IPS DF 6.9 (cell line): ENCODE data around the gene SBF2.

Experiments
- DNase-seq: peaks from one replicate; pipeline ENCODE4 v3.0.0-alpha.2; 2013; ENCODE audit warnings: low read depth, low spot score
- H3K27ac ChIP-seq: one replicate; pipeline ENCODE4 v1.5.1; 2013; ENCODE audit warnings: low read length, control low read depth
- H3K27me3 ChIP-seq: 2 replicates; pipeline ENCODE4 v1.6.1; 2013; ENCODE audit warnings: mild to moderate bottlenecking, low read length; ENCODE audit not compliant: control insufficient read depth, insufficient read depth
- H3K36me3 ChIP-seq: 2 replicates; pipeline ENCODE4 v1.6.1; 2013; ENCODE audit warnings: low read length; ENCODE audit not compliant: control insufficient read depth, insufficient read depth
- H3K4me1 ChIP-seq: 2 replicates; pipeline ENCODE4 v1.6.1; 2013; ENCODE audit warnings: low read length; ENCODE audit not compliant: control insufficient read depth, insufficient read depth
- H3K4me3 ChIP-seq: 2 replicates; pipeline ENCODE4 v1.5.1; 2013; ENCODE audit warnings: mild to moderate bottlenecking, low read length
- H3K9me3 ChIP-seq: 2 replicates; pipeline ENCODE4 v1.6.1; 2013; ENCODE audit warnings: low read length, inconsistent platforms; ENCODE audit not compliant: control insufficient read depth, insufficient read depth
- WGBS: extraction: QIAGEN DNeasy Blood & Tissue Kit; methylation state at CpG from one replicate; pipeline ENCODE4 v1.1.7; 2013; ENCODE audit warnings: mixed read lengths, missing lambda C conversion rate; ENCODE audit not compliant: insufficient read length, insufficient coverage; 5-methylcytosine and 5-hydroxymethylcytosine counted together

Gene SBF2

DNA sequence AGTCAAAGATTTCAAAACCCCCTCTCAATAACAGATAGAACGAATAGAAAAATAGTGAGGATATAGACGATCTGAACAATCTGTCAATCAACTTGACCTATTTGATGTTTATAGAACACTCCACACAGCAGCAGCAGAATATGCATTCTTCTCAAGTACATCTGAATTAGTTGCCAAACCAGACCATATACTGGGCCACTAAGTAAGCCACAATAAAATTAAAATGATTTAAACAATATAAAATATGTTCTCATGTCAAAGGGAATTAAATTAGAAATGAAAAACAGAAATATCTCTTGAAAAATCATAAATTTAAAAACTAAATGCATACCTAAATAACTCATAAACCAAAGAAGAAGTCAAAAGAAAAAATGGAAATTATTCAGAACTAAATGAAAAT, 229.2 kb downstream of the SBF2 start:
- Histone ChIP-seq H3K36me3 (no peaks in the 10 kb centered on the region), H3K4me1 (no peaks in the 10 kb centered on the region), H3K4me3 (no peak overlapping the region), H3K27me3 (no peaks in the 10 kb centered on the region), H3K27ac (no peak overlapping the region), H3K9me3 (no peaks in the 10 kb centered on the region)
- no CpG with 5 or more reads among the region's 2 CpGs for WGBS
- no peak for DNase-seq

DNA sequence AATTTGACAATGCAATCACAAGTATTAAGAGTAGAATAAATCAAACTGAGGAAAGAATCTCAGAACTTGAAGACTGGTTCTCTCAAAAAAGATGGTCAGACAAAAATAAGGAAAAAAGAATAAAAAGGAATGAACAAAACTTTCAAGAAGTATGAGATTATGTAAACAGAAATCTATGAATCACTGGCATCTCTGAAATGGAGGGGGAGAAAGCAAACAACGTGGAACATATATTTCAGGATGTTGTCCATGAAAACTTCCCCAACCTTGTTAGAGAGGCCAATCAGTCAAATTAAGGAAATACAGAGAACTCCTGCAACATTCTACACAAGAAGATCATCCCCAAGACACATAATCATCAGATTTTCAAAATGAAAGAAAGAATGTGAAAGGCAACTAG, 235.7 kb downstream of the SBF2 start:
- Histone ChIP-seq H3K27me3 (no peaks in the 10 kb centered on the region), H3K4me3 (no peak overlapping the region), H3K9me3 (no peaks in the 10 kb centered on the region), H3K36me3 (no peaks in the 10 kb centered on the region), H3K4me1 (no peaks in the 10 kb centered on the region), H3K27ac (no peak overlapping the region)
- no CpG with 5 or more reads among the region's 1 CpG for WGBS
- no peak for DNase-seq

DNA sequence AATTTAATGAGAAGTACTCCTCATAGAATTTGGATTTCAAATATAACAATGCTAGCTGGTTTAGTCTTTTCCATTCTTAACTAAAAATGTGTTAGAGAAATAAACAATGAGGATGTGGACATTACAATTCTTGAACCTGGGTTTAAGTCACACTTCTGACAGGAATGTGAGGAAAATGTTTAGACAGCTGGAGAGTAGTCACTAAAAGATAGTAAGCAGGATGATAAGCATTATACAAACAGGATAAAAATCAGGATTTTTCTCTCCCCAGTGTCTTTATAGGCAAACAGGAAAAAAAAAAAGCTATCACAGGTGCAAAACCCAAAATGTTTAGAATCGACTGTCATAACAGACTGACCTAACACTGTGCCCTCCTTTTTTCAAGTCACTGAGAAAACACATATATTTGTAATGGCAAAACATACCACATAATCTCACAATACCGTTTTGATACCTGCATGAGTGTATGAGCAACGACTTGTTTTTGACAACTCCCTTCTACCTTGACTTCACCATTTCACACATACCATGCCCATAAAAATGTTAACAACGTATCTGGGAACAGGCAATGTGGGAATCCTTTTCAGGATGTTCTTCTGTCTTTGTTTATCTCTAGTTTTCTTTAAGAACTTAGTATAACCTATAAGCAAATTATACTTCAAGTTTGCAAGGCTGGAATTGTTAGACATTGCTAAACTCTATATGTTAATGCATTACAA, 242.0 kb downstream of the SBF2 start:
- no peak overlapping the region for H3K27ac ChIP-seq
- no peaks in the 10 kb centered on the region for H3K9me3 ChIP-seq
- no peaks in the 10 kb centered on the region for H3K4me1 ChIP-seq
- WGBS, result no CpG with 5 or more reads among the region's 4 CpGs
- no peak overlapping the region for H3K4me3 ChIP-seq
- H3K36me3 ChIP-seq, result no peaks in the 10 kb centered on the region
- no peak for DNase-seq
- no peaks in the 10 kb centered on the region for H3K27me3 ChIP-seq

DNA sequence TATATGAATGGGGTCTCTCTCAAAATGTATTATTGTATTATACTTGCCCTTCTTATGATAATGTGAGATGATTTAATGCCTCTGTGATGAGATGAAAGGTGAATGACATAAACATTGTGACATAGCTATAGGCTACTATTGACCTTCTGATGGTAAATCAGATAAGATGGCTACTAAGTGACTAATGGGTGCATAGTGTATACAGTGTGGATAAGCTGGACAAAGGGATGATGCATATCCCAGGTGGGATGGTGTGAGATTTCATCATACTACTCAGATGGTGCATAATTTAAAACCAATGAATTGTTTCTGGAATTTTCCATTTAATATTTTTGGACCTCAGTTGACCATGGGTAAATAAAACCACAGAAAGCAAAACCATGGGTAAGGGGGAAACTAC, 243.5 kb downstream of the SBF2 start:
- H3K4me1 ChIP-seq, result no peaks in the 10 kb centered on the region
- no peaks in the 10 kb centered on the region for H3K27me3 ChIP-seq
- H3K27ac ChIP-seq, result no peak overlapping the region
- no peak overlapping the region for H3K4me3 ChIP-seq
- DNase-seq, result no peak
- no peaks in the 10 kb centered on the region; the same call in 1 of the 2 replicates for H3K9me3 ChIP-seq
- no peaks in the 10 kb centered on the region for H3K36me3 ChIP-seq

DNA sequence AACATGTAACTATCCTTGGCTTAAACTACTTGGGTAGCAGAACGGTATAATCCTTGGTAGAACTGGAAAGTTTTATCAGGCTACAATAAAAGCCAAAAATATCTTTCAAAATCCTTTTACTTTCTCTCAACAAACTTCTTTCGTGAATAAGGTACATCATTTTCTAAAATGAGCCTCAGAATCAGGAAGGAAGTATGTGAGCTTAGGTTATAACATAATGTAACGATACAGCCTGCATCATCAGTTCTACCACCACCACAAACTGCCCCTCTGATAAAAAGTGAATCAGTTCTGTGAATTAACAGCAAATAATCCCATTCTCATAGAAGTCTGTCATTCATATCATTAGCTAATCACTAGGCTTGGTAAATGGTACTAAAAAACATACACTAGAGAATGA, 244.3 kb downstream of the SBF2 start:
- Histone ChIP-seq H3K36me3 (no peaks in the 10 kb centered on the region), H3K27ac (no peak overlapping the region), H3K4me1 (no peaks in the 10 kb centered on the region), H3K4me3 (no peak overlapping the region), H3K27me3 (no peaks in the 10 kb centered on the region), H3K9me3 (no peaks in the 10 kb centered on the region; the same call in 1 of the 2 replicates)
- DNase-seq, result no peak
- WGBS, result no CpG with 5 or more reads among the region's 3 CpGs

DNA sequence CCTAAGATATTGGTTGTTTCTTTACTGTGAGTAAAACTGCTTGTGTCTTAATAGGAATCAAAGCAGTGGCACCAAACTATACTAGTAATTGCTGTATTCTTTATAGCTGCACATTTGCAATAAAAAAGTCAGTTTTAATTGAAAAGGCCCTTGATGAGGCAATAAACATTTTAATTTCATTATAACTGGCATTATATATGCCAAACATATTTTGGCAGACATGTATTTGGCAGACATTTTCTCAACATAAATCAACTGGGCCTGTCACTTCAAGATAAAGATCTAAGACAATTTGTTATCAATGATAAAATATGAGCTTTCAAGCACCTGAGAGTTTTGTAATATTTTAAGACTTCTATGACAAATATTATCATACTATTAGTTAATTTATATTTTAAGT, 245.7 kb downstream of the SBF2 start:
- DNase-seq, result no peak
- no peaks in the 10 kb centered on the region for H3K27me3 ChIP-seq

DNA sequence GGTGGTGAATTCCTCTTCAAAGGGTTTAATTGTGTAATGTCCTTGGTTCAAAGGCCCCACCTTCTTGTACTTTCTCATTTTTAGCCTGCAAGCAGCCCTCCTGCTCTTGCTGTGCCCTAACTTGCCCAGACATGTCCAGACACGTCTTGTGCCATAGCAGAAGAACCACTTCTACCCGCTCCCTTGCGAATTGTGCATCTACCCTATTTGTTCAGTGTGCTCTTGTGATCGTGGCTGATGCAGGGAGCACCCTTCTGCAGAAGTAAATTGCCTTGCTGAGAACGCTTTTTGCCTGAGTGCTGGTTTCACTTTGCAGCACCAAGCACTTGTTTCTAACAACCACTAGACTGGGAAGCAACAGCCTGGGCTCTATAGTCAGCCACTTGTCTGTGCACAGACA, 249.4 kb downstream of the SBF2 start:
- H3K9me3 ChIP-seq, result peaks cover 3% of the 10 kb centered on the region; the same call in 1 of the 2 replicates
- DNase-seq, result no peak
- H3K27ac ChIP-seq, result no peak overlapping the region
- H3K4me3 ChIP-seq, result no peak overlapping the region
- no peaks in the 10 kb centered on the region for H3K36me3 ChIP-seq
- no CpG with 5 or more reads among the region's 5 CpGs for WGBS
- H3K4me1 ChIP-seq, result no peaks in the 10 kb centered on the region
- H3K27me3 ChIP-seq, result no peaks in the 10 kb centered on the region

More for the DNA sequence above, 245.7 kb downstream of the SBF2 start:
- peaks cover 3% of the 10 kb centered on the region; the same call in 1 of the 2 replicates for H3K9me3 ChIP-seq
- no peaks in the 10 kb centered on the region for H3K4me1 ChIP-seq
- H3K27ac ChIP-seq, result no peak overlapping the region
- H3K4me3 ChIP-seq, result no peak overlapping the region
- no peaks in the 10 kb centered on the region for H3K36me3 ChIP-seq

DNA sequence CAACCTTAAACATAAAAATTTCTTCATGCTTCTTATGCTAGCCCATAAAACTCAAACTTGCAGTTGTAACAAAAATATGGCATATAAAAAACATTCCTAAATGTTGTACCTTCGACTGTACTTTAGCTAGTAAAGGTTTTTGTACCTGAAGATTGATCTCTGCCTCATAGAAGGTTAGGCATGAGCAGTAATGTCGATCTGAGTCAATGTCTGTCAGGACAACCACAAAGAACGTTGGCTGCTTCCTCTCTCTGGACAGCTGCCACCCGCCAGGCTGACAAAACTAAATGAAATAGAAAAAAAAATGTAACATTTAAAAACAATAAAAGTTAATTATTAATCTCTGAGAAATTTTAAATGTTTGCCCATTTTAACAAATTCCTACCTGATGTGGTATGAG, 251.3 kb downstream of the SBF2 start:
- Histone ChIP-seq H3K36me3 (no peaks in the 10 kb centered on the region), H3K4me1 (no peaks in the 10 kb centered on the region), H3K9me3 (peaks cover 3% of the 10 kb centered on the region; the same call in 1 of the 2 replicates), H3K27ac (no peak overlapping the region), H3K4me3 (no peak overlapping the region), H3K27me3 (no peaks in the 10 kb centered on the region)
- WGBS, result no CpG with 5 or more reads among the region's 4 CpGs
- DNase-seq, result no peak

DNA sequence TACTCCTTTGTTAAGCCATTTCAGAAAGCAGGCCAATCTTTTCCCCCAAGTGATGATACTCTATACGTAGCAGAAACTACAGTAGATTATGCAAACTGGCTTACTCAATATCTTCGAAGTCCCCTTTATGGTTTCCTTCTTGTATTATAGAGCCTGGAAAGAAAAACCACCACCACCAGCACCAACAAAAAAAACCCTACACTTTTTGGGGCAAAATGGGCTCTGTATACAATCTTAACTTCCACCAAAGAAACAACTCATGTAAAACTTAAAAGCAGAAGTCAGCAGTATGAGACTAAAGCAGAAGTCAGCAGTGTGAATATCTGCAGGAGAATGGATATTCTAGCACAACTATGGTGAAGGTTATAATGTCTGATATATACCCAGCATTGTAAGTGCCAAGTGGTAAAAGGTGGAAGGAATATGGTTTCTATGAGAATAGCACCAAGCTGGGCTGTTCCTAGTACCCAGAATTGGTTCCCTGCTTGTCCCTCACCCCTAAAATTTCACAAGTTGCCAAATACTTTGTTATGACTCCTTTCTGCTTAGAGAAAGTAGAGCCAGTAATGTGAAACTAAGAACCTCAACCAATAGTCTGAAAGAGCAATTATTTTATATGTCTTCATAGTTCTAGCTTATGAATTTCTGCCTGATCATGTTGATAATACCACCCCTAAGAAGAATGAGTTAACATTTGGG, 252.1 kb downstream of the SBF2 start:
- Histone ChIP-seq H3K36me3 (no peaks in the 10 kb centered on the region), H3K4me3 (no peak overlapping the region), H3K9me3 (peaks cover 3% of the 10 kb centered on the region; the same call in 1 of the 2 replicates), H3K27me3 (no peaks in the 10 kb centered on the region), H3K27ac (no peak overlapping the region), H3K4me1 (no peaks in the 10 kb centered on the region)
- no peak for DNase-seq
- no CpG with 5 or more reads among the region's 2 CpGs for WGBS

DNA sequence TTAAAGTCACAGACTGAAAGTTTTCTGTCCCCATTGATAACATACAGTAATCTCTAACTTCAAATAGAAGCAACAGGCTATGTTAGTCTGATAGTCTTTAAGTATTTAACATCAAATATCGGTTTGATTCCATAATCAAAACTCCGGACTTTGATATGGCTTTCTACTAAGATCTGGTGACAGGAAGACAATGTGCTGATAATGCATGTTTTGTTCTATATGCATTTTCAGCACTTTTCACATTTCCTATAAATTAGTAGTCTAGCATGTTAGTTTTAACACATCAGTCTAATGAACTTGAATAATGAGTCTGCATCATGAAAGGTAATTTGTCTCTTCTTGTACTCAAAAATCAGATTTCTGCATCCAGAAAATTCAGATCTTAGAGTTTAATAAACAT, 252.7 kb downstream of the SBF2 start:
- Histone ChIP-seq H3K4me3 (no peak overlapping the region), H3K27ac (no peak overlapping the region), H3K9me3 (peaks cover 3% of the 10 kb centered on the region; the same call in 1 of the 2 replicates), H3K4me1 (no peaks in the 10 kb centered on the region), H3K27me3 (no peaks in the 10 kb centered on the region), H3K36me3 (no peaks in the 10 kb centered on the region)
- no peak for DNase-seq
- whole genome bisulfite sequencing, result no CpG with 5 or more reads among the region's 2 CpGs
